Omental fat pad (tissue), 4 donors: ENCODE measurements around the gene MMD. TPM values are rescaled to one million over a fixed set of nuclear protein-coding genes. Genes with fewer than 3 reads are reported as not detected.
"Not testable (repeated sequence)": the region's sequence is repeated elsewhere in the genome, so short reads cannot be mapped to it uniquely, and the experiment has no call there.

ENCODE experiments used
- ATAC-seq: fragments of 150-250 bp; one replicate; pipeline ENCODE4 v1.9.1; 2016; ENCODE audit warnings: mild to moderate bottlenecking, moderate library complexity; ENCODE audit not compliant: low FRiP score
- DNase-seq: peaks from one replicate; pipeline ENCODE4 v3.0.0-alpha.2; 2019; ENCODE audit warnings: low spot score
- total RNA-seq, 4 donors: library from RNA; depleted of rRNA; stranded (reverse); fragments of >200 nt; gene quantifications; one replicate each; pipeline ENCODE4 v1.1.0, GENCODE V29; 2016
- TF ChIP-seq, protein P1 (sequence below), 3 donors: fragments of 450-650 bp; IDR thresholded peaks; one replicate each; pipeline ENCODE4 v1.5.1; 2016 to 2017; ENCODE audit warnings: antibody characterized with exemption in 3 of 3, mild to moderate bottlenecking in 3 of 3, moderate library complexity in 2 of 3

The MMD gene
- total RNA-seq, 4 donors from 2014 or later, result 37.8 to 176 (median 137) TPM

- TF ChIP-seq, protein P1, sequence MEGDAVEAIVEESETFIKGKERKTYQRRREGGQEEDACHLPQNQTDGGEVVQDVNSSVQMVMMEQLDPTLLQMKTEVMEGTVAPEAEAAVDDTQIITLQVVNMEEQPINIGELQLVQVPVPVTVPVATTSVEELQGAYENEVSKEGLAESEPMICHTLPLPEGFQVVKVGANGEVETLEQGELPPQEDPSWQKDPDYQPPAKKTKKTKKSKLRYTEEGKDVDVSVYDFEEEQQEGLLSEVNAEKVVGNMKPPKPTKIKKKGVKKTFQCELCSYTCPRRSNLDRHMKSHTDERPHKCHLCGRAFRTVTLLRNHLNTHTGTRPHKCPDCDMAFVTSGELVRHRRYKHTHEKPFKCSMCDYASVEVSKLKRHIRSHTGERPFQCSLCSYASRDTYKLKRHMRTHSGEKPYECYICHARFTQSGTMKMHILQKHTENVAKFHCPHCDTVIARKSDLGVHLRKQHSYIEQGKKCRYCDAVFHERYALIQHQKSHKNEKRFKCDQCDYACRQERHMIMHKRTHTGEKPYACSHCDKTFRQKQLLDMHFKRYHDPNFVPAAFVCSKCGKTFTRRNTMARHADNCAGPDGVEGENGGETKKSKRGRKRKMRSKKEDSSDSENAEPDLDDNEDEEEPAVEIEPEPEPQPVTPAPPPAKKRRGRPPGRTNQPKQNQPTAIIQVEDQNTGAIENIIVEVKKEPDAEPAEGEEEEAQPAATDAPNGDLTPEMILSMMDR (IDR thresholded peaks at IDR 0.05), result no peak
- no peak for ATAC-seq
- no peak for DNase-seq
Observed at GRCh38 chr17:55451203-55451641, 29.6 kb upstream of the MMD start.

- no peak for DNase-seq
- no peak for ATAC-seq
- TF ChIP-seq, protein P1 (IDR thresholded peaks at IDR 0.05), result no peak
Observed at GRCh38 chr17:55450232-55450825, 28.7 kb upstream of the MMD start.

- DNase-seq (no peak), ATAC-seq (no peak)
- TF ChIP-seq, protein P1 (IDR thresholded peaks at IDR 0.05), result no peak
Observed at GRCh38 chr17:55448681-55449080, 27.0 kb upstream of the MMD start.

DNA sequence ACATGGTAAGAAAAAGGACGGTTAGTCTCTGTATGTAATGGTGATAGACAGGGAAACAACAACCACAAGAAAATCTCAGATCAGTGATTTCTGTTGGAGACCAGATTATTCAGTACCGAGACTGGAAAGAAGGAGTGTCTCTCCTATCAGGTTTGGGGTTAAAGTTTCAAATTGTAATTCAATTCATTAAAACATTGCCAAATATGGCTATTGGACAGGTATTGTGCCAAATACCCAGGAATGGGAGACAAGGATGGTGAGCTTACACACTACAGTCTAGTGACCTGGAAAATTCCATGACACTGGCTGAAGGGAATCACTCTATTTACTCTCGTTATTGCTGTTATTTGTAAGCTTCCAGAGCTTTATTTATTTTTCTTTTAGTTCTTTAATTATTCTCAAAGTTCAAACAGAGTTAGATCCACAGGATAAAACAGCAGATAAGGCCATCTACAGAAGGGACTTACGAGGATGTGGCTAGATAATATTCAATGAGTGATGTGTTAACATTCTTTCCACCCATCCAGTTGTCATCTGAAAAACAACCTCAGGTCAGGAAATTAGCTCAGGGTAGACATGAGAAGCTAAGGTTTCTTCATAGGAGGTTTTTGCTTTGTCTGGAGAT lies 25.1 kb upstream of the MMD start:
- DNase-seq, result no peak
- no peak for ATAC-seq
- TF ChIP-seq, protein P1 (IDR thresholded peaks at IDR 0.05), result no peak

GRCh38 chr17:55446004-55446403 lies 24.4 kb upstream of the MMD start:
- not testable (repeated sequence) for DNase-seq, ATAC-seq

GRCh38 chr17:55444471-55445441 lies 23.1 kb upstream of the MMD start:
- ATAC-seq (peak; percentile 18), DNase-seq (no peak)
- TF ChIP-seq, protein P1 (IDR thresholded peaks at IDR 0.05), result no peak

DNA sequence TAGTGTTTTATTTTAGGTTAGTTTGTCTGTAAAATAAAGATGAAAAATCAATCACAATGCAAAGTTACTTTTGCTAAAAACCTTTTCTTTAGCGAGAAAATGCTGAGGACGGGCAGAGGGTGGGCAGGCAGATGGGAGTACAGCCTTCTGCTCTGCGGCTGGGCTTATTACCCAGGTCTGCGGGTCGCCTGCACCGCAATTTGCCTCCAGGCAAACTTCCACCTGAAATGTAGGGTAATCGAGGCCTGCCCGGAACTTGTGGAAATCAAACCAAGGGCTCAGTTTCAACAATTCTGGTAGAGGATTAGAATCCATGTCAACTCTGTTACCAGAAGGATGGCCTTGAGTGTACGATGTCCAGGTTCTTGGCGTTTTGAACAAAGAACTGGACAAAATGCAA lies 22.3 kb upstream of the MMD start:
- TF ChIP-seq, protein P1 (IDR thresholded peaks at IDR 0.05), result no peak
- DNase-seq (no peak), ATAC-seq (no peak)
